Myocyte (in vitro differentiated cells): ENCODE measurements around the gene ELMO2. TPM values are rescaled to one million over a fixed set of nuclear protein-coding genes. Genes with fewer than 3 reads are reported as not detected.

Experiments
- DNase-seq: peaks from one replicate; pipeline ENCODE4 v3.0.0-alpha.2; 2012; ENCODE audit warnings: low read depth
- total RNA-seq: library from RNA; depleted of rRNA; stranded (reverse); fragments of >200 nt; gene quantifications from 2 replicates; pipeline ENCODE4 v1.2.3, GENCODE V29; 2014

ELMO2 gene
- total RNA-seq, 1 donor from 2014 or later: 68.6 TPM

DNA sequence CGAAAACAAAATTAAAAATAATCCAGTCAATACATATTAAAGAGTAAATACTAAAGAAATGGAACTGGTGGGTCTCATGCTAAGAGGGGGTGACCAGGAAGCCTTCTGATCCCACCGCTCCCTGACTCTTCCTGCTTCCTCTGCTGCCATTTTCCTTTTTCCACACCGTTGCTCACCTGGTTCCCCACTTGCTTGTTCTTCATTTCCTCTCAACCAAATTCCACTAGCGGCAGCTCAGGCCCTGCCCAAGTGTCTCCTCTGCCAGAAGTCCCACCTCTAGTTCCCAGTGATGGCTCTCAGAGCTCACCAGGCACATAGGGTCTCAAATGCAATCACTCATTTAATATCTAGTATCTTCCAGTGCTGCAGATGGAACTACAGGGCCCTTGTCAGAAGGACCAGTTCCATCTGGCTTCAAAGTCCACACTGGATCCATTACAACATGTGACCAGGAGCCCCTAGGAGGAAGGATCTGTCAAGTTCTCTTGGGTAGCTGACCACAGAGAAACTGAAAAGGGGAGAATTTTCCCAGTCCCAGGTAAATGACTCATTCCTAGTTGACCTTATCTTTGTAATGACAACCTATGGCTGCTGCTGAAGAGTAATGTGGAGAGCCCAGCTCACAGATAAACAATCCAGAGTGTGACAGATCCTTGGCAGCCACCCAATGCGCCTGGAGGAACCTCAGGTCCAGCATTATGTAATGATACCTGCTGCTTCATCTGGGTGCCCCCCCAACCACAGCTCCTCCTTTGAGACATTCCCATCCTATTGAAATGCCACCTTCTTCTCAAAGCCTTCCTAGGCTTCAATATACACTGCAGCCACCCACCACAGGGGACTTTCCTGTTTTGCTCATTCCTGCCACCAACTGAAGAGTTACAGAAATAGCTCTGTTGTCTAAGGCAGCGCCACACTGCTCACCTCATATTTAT, 38.2 kb downstream of the ELMO2 start:
- DNase-seq: no peak

DNA sequence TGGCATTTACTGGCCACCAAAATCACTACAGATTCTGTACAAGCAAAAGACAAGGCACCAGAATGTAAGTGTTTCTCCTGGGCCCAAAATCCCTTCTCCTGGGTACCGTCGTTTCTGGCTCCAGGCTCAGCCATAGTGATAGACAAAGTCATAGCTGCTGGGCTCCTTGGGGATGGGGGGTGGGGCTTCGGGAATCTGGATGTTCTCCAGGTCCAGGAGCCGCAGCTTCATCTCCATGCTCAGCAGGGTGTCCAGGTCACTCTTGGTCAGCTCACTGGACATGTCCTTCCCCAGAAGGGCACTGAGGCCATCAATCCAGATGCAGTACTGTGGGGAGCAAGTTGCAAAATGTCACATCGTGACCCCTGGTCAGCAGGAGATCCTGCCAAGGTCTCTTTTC, 39.2 kb downstream of the ELMO2 start:
- DNase-seq: no peak

DNA sequence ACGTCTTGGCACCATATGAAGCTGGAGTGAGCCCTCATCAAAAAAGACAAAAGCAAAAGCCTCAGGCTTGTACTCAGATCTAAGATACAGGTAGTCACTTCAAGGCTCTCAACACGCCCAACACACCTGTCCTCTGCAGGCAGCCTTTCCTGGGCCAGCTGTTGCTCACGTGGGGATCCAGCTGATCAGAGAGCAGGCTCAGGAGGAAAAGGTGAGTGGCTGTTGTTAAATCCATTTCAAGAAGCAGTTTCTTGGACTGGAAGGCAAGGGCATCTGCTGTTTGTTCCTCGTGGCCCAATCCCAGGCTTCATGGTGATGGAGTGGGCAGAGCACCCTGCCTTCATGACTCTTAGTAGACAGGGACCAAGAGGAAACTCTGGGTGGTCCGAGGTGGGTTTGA, 39.6 kb downstream of the ELMO2 start:
- no peak for DNase-seq

DNA sequence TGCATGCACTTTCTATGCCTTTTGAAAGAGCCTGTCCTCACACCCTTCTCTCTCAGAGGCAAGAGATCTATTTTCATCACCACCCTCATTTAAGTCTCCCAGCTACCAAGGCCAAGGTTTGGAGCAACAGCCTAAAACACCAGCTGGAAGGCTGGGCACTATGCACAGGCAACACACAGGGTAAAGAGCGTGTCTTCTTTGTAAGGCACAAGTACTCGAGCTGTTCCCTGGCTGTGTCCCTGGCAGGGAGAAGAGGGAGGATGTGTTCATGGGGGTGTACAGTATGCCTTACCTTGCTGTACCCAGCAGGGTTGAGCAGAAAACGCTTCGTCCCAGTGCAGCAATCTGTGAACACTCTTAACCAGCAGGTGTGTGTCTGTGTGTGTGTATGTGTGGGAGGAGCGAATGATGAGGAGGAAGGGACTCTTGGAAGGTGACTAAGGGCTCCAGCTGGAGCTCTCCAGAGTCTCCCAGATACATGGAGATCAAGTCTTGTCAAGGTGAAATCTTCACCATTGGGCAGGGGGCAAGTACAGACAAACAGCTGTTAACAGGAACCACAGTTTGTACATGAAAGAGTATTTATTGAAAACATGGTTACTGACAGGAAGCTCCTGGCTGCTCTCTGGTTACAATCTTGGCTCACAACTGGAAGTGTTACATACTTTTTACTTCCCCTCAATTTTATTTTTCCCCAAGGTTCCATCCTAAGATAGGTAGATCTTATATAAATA, 40.8 kb downstream of the ELMO2 start:
- DNase-seq: no peak

DNA sequence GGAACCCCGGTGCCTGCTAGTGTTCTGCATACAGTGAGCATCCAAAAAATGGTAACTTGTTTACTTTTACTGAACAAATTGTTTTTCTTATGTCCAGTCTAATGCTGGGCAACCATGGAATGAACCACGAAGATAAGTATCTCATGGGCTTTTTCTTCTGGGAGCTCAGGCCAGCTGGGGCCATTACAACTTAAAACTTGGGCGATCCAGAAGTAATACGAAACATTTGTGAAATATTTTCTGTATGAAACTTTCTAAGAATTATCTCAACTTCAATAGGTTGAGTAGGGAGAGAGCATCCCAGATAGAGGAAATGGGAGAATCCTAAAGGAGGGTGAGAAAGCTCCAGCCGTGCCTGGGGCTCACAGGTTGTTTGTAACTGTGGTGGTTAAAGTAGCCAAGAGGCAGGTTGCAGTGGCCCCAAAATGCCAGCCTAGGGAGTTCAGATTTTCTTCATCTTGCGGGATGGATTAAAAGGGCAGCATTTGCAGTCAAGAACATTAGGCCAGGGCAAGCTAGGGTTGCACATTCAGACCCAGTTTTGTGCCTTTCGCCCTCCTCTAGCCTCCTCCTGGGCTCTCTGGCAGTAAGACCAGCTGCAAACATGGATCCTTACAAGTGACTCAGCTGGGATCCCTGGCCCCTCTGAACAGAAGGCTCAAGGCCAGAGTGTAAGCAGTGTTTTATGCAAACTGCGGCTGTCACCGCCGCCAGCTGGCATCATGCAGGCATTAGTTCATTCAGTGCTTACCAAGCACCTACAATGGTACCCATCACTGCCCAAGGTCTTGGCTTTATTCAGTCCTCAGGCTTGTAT, 41.5 kb downstream of the ELMO2 start:
- peak; percentile 44 for DNase-seq

DNA sequence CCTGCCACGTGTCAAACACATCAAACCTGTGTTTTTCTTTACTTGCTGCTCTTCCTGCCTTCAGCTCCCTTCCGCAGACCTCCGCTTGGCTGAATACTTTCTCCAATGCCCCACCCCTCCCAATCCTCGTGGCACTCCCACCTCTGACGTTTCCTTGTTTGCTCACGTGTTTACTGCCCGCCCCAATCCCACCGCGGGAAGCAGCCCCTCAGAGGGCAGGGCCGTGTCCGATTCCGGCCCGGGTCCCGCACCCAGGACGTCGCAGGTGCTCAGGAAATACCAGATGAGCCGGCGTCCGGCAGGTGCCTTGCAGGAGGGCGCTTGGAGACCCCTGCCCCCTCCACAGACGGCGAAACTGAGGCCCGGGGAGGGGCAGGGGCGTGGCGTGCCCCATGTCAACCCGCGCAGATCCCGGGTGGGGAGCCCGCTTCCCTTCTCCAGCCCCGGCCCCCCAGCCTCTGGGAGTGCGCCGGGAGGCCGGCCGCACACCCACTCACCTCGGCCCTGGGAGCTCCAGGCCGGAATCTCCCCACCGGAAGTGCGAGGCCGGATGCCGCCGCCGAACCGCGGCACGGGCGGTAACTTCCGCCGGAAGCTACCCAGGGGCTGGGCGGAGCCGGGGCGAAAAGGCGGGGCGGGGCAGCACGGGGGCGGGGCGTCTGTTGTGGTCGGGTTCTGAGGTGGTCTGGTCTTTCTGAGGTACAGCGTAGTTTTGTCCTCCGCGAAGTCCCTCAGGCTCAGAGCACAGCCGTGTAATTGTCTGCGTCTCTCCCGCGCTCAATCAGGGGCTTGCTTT, 42.3 kb downstream of the ELMO2 start:
- peak; percentile 87 for DNase-seq

DNA sequence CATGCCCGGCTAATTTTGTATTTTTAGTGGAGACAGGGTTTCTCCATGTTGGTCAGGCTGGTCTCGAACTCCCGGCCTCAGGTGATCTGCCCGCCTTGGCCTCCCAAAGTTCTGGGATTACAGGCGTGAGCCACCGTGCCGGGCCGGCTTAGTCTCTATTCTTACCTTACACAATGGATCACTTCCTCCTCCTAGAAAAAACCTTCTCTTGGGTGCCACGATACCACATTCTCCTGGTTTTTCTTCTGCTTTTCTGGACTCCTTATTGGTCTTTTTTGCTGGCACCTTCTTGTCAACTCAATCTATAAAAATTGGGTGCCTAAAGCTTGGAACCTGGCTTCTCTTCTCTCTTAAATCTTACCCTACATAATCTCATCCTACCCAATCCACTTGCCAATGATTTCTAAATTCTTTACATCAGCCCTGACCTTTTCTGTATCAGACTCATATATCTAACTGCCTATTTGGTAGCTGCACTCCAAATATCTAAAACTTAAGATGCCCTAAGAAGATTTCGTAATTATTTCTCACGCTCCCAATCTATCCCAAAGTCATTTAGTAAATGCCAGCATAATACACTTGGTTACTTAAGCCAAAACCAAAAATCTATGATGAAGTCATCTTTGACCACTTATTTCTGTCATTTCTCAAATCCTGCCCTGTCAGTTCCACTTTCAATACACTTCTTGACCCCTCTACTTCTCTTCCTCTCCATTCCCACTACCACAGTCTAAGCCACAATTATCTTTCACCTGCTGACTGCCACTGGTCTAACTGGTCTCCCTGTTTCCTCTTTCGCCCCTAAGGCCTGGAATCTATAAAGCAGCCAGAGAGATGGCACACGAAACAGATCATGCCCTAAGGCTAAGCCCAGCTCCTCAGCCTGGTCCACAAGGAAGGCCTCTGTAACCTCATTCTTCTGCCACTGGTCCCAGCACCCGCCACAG, 43.2 kb downstream of the ELMO2 start:
- DNase-seq: no peak

DNA sequence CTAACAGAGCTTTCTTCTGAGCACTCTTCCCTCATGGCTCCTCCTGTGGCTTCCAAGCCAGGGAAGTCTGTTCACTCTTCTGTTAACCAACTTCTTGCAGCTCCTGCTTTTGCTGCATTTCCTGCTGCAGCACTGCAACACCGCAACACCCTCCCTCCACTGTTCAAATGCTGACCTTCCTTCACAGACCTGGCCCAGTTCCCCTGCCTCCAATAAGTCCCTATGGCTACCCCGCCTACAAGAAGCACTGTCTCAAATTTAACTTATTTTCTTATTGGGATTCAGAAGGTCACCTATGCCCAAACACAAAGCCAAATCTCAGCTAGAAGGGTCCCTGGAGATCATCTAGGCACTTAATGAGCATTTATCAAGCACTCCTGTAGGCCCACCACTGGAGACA, 44.6 kb downstream of the ELMO2 start:
- DNase-seq: no peak

DNA sequence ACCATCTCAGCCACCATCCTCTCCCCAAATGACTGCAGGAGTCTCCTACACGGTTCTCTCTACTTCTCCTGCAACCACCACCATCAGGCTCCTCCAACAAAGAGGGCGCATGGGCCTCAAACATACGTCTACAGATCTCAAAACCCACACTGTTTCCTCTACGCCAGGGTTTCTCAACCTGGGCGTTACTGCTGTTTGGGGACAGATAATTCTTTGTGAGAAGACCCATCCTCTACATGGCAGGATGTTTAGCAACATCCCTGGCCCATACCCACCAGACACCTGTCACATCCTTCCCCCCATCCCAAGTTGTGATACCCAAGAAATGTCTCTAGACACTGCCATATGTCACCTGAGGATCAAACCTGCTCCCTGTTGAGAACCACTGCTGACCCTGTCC, 45.0 kb downstream of the ELMO2 start:
- DNase-seq: no peak

DNA sequence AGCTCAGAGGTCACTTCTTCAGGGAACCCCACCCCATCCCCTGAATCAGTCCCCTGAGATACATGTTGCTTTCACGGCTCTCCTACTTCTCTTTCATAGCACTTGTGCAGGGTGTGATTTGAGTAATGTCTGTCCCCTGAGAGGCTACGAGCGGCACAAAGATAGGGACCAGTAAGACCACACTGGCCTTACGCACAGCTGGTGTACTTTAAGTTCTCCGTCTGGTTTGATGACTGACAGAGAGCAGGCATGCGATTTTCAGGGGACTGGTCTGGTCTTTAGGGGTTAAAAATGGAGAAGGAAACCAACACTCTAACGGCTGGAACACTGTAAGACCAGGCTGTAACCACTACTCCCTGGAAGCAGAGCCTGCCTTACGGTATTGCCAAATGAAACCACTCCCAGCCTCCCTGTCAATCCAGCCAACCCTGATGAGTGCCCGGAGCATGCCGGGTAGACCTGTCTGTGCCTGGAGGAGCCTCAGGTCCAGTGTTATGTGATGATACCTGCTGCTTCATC, 47.1 kb downstream of the ELMO2 start:
- DNase-seq: peak; percentile 13

DNA sequence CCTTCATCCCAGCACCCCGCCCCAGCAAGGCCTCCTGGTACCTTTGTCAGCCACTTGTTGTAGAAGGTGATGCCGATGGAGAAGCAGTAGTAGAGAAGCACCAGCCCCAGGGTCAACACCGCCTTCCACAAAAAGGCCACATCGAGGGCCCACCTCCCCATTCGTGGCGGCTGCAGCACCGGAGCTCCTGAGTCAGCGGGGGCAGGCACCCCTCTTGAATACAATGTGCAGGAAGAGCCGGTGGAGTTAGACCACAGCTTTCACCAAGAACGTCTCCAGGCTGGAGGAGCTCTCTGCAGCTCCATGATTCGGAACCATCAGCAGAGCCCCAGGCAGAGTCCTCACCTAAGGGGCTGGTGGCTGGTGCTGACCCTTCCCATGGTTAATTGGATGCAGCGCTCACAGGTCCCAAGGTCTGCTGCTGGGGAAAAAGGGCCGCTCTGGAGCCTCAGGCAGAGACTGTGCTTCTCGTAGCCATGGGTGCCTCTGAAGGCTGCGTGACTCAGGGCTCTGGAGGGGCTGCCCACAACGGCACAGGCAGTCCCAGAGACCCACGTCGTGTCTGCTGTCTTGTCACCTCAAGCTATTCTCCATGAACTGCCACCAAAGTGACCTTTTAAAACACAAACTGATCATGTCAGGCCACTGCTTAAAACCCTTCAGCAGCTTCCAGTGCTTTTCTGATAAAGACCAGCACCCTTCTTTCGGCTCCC, 47.9 kb downstream of the ELMO2 start:
- no peak for DNase-seq

DNA sequence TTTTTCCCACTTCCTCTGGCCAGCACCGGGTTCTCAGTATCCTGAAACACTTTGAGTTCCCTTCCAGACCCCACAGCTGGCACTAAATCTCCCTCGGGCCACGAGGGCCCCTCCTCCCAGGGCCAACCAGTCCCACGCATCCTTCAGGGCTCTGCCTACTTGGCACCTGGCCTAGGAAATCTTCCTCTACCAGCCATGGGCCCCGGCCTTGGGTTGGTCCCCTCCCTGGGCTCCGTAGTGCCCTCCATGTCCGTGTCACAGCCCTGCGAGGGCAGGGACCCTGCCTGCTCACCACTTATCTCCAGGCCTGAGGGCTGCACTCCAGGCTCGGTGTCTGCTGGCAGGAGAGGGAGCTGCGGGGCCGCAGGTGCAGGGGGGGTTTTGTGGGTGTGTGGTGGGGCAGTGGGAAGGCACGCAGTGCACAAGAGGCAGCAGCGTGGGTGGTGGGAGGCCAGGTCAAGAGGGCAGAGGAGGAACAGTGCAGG, 49.3 kb downstream of the ELMO2 start:
- DNase-seq: peak; percentile 18

DNA sequence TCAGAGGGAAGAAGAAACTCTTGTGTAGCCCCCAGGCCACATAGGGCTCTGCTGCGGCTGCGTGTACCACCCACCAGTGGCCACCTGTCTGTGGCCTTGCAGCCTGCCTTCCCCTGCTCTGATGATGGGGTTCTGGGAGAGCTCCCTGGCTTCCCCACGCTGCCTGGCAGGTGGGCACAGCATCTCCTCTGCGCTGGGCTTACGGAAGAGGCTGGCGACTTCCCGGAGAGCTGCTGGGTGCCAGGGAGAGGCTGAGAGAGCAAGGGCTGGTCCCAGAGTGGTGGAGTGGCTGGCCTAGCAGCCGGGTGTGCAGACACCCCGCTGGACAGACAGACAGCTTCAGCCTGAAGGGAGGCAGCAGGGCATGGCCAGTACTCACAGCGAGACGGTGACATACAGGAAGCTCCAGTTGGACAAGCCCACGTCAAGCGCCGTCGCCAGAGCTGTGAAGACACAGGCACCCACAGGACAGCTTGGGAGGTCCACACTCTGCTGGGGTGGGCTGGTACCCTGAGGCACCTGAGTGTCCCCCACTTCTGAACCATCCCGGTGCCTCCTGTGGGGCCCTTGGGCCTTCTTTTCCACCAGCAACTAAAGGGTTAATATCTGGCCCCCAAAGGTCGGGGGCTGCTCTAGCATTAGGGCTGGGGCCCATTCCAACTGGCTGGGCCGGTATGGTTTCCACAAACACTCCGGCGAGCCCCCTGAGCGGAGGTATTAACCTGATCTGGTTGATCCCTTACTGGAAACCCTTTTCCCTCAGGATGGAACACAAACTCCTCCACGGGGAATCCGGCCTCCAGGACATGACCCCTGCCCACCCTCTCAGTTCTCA, 50.0 kb downstream of the ELMO2 start:
- no peak for DNase-seq

DNA sequence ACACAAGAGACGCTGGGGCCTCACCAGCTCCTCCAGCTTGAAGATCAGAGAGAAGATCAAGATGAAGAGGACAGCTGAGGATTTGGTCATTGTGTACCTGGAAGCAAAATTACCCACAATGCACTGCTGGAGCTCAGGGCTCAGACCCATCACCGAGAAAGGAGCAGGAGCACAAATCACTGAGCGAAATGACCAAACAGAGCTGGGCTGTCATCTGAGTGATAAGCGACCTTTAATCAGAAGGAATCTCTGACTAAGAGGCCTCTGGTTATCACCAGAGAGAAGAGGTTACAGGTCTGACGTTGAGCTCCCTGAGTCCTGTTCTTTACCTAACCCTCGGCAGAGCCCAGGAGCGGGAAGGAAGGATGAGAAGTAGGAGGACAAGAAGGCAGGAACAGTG, 50.6 kb downstream of the ELMO2 start:
- DNase-seq: no peak

DNA sequence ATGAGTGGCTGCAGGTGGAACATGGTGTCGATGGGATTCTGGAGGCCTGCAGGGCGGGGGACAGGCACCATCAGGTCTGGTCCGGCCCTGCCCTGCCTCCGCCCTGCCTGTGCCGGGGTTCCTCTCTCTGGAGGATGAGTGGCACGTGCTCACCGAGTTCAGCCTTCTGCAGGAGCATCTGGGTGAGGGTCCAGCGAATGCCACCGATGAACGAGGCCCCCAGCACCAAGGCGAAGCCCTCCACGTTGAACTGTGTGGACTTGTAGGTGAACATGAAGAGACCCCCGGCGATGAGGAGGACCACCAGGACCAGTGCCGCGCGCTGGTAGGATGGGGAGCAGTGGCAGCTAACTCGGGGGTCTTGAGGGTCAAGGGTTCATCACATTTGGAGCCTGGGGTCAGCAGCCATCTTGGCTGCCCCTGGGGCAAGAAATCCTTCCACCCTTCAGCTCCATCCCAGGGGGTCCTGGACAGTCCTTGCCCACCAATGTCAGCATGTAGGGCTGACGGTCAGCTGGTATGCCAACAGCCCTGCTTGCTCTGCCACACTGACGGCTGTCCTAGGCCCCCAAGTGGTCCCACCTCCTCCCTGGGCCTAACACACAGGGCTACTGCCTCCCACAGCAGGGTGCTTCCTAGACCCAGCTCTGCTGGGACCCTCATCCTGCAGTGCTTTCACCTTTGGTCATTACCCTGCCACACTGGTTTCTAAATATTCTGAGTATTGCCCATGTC, 51.3 kb downstream of the ELMO2 start:
- no peak for DNase-seq

DNA sequence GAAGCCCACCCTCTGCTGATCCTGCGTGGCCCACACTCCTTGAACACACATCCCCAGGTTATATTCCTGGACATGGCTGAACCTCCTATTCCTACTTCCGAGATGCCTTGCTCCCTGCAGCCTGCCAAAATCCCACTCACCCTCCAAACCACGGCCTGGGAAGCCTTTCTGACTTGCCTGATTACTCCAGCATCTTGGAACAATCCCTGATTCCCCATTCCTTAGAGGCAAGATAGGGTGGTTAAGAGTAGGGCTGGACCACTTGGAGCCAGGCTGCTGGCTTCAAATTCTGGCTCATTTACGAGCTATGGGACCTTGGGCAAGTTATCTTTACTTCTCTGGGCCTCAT, 52.2 kb downstream of the ELMO2 start:
- no peak for DNase-seq
